Activated CD8-positive, alpha-beta memory T cell treated with anti-CD3 and anti-CD28 coated beads, Interleukin-2, amount 50 U/mL, for 4 hours (primary cell): Measurements from ENCODE around the gene PSORS1C1.
"Not testable (repeated sequence)": the region's sequence is repeated elsewhere in the genome, so short reads cannot be mapped to it uniquely, and the experiment has no call there.

Experiments used
- DNase-seq: peaks from one replicate; pipeline ENCODE4 v3.0.0-alpha.2; 2020

Gene PSORS1C1, protein sequence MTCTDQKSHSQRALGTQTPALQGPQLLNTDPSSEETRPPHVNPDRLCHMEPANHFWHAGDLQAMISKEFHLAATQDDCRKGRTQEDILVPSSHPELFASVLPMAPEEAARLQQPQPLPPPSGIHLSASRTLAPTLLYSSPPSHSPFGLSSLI

DNA sequence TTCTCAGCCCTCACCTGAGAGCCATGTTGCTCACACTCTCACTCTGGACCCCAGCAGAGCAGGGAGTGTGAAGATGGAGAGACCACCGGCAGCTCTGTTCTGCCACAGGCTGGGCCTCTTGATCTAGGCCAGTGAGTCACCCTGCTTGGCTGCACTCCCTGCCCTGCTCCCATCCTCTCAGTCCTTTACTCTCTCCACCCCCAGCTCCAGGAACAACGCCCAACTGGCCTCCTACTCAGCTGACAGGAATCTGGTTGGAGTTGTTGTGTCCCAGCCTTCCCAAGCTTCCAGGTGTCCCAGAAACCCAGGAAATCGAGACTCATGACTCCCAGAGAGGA lies at the start of gene PSORS1C1:
PSORS1C1 (plus strand) TSS at position 260 of the 338 bp plus-strand sequence. CDS start 14,833 bp downstream, outside the sequence.
- no peak for DNase-seq

DNA sequence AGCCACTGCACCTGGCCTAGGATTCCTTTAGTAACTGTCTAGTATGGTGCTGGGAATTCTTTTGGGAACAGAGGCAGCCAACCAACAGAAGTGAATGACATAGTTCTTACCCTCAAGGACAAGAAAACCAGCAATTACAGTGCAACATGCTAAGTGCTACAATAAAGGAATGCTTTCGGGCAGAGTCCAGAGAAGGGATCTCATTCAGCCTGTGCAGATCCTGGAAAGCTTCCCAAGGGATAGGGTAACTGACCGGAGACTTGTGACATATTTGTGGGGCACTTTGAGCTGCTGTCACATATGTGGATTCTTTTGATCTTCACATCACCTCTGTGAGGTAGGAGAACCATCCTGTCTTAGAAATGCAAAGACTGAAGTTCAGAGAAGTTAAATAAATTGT lies 49.0 kb upstream of the PSORS1C1 start:
- DNase-seq = no peak

DNA sequence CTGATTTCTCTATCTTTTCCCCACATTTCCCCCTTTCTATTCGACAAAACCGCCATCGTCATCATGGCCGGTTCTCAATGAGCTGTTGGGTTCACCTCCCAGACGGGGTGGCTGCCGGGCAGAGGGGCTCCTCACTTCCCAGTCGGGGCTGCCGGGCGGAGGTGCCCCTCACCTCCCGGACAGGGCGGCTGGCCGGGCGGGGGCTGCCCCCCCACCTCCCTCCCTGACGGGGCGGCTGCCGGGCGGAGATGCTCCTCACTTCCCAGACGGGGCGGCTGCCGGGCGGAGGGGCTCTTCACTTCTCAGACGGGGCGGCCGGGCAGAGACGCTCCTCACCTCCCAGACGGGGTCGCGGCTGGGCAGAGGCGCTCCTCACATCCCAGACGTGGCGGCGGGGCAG lies 47.6 kb upstream of the PSORS1C1 start:
- DNase-seq = not testable (repeated sequence)

DNA sequence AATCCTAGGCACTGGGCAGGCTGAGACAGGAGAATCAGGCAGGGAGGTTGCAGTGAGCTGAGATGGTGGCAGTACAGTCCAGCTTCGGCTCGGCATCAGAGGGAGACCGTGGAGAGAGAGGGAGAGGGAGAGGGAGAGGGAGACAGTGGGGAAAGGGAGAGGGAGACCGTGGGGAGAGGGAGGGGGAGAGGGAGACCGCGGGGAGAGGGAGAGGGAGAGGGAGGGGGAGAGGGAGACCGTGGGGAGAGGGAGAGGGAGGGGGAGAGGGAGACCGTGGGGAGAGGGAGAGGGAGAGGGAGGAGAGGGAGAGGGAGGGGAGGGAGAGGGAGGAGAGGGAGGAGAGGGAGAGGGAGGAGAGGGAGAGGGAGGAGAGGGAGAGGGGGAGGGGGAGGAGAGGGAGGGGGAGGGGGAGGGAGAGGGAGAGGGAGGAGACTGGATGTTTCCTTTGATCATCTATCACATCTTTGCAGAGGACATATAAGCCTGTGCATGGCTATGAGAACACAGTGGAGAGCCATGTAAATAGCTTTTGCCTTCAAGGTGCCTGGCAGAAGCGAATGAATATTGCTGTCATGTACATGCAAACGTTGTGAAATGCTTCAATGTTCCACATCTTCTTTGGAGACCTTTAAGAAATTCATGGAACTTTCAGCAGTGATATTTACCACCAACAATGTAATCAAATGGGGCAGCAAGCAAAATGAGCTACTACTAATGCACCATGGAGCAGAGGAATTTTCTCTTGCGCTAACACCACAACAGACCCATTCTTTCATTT lies 46.5 kb upstream of the PSORS1C1 start:
- not testable (repeated sequence) for DNase-seq

DNA sequence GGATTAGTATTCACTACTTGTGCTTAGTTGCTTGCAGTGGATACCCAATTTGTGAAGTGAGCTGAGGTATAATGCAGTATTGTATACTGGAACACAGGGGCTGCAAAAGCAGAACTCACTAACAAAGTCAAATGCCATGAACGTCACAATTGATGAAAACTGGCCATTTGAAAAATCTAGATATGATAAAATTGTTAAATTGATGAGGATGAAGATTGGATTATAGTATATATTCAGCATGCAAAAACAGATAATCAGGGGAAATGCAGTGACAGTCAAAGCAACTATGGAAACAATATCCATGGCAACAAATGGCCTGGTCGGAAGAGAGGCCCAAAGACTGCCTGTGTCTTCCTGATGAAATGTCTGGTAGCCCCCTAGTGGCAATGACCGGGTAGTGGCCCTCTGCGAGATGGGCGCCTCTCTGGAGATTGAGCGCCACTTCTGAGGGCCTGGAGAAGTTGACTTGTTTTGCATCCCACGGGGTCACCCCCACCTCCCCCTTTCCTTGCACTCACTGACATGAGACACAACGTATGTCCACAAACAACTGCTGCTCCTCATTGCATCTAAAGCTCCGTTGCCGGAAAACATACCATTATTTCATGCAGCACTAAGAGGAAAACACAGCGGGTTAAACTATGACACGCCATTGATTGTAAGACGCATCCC lies 45.8 kb upstream of the PSORS1C1 start:
- peak; percentile 68 for DNase-seq

DNA sequence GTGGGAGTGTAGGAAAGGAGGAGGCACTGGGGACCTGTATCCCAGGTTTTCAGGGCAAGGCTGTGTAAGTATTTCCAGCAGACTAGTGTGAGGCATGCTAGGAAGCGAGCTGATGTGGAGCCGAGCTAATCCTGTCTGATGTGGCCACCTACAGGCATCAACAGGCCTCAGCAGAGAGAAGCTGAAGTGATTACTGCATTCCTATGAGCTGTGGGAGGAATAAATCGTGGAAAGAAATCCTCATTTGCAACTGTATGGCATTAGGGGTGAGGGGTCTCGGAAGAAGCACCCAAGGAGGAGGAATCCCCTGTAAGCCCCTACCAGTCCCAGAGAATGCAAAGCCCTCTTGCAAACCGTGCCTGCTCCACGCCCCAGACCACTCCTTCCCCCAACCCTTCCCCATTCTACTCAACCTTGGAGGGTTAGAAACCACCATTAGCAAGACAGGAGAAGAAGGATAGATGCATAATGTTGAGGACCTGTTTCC lies 43.8 kb upstream of the PSORS1C1 start:
- DNase-seq = no peak

DNA sequence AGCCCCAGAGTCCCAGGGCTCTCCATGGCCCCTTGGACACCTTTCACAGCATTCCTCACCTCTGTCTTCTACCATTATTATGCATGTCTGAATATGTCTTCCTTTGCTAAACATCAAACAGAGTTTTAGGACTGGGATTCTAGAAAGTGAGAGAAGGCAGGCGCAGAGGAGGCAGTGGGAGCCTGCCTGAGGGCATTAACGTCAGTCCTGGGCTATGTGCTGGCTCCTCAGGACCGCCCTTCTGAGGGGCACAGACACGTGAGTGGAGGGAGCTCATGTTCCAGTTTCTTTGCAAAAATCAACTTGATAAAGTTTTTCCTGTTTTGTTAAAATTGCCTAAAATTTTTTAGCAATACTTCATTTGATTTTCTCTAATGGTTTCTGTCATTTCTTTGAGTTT lies 40.2 kb upstream of the PSORS1C1 start:
- DNase-seq = no peak

DNA sequence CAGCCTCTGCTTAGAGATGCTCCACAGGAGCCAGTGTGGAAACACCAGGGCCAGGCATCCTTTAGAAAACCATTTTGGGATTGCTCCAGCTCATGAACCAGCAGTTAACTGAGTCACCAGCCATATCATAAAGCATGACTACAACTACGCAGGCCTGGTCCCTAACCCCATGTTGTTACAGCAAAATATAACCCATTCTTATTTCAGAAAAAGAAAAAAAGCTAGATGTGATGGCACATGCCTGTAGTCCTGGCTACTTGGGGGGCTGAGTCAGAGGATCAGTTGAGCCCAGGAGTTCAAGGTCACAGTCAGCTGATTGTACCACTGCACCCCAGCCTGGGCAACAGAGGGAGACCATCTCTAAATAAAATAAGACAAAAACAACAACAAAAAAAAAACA lies 39.1 kb upstream of the PSORS1C1 start:
- DNase-seq = no peak

DNA sequence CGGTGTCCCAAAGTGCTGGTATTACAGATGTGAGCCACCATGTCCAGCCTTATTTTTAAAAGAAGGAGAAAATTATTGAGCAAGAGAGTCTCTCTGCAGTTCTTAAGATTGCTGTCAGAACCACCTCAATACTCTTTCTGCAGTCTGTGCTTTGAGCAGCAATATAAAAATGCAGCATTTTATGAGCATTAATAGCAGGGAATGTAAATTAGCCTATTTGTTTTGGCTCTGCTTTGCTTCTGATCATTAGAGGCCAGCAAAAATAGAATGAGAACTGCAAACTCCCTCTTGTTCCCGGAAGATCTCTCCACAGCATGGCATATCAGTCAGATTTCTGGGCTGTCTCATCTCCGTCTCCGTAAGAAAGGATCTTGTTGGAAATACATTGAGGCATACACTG lies 38.0 kb upstream of the PSORS1C1 start:
- DNase-seq = no peak

DNA sequence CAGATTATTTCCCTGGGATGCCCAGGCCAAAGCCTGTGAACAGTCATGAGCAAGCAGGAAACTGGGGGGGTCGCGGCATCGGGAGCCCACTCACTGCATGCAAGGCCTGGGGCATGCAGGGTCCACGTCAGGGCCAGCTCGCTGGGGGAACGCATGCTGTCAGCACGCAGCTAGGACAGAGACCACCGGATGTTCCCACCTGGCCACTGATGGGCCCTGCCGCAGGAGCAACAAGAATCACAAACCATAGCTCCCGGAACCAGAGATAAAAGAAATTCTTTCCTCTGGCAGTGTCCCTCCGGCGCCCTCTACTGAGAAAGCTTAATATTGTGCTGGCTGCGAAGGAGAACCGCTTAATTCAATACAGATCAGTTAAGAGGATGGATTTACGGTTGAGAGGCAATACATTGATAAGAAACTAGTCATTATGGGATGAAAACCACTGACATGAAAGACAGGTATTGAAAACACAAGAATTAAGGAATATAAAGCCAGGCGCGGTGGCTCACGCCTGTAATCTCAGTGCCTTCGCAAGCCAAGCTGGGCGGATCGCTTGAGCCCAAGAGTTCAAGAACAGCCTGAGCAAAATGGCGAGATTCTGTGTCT lies 34.8 kb upstream of the PSORS1C1 start:
- peak; percentile 65 for DNase-seq

DNA sequence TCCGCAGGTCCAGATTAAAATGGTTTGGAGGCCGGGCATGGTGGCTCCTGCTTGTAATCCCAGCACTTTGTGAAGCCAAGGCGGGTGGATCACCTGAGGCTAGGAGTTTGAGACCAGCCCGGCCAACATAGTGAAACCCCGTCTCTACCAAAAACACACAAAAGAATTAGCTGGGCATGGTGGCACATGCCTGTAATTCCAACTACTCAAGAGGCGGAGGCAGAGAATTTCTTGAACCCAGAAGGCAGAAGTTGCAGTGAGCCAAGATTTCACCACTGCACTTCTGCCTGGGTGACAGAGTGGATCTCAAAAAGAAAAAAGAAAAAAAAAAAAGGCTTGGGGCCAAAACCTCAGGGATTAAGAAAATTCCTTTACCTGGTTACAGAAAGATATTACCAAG lies 32.7 kb upstream of the PSORS1C1 start:
- no peak for DNase-seq

DNA sequence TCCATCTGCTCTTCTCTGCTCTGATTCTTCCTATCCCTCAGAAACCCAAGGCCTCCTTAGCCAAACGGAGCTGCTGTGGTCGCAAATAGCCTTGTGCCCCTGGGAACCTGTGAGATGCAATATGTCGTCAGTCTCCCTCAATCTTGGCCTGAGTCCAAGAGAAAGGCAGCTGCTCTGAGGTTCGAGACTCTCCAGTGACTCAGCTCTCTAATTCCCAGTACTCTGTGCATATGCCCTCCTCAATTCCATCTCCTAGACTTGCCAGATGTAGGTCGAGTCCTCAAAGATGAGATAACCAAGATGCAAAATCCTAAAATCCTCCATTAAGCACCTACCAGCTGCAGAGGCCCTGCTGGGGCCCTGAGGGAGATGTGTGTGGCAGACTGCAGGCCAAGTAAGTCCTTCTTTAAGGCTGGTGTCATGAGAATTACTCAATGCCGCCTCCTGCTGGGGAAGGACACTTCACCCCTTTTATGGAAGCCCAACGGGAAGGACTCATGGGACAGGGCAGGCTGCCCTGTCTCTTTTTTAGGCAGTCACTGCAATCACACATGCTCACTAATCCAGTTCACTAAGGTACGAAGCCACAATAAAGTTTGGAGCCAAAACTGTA lies 30.8 kb upstream of the PSORS1C1 start:
- DNase-seq = peak; percentile 23

DNA sequence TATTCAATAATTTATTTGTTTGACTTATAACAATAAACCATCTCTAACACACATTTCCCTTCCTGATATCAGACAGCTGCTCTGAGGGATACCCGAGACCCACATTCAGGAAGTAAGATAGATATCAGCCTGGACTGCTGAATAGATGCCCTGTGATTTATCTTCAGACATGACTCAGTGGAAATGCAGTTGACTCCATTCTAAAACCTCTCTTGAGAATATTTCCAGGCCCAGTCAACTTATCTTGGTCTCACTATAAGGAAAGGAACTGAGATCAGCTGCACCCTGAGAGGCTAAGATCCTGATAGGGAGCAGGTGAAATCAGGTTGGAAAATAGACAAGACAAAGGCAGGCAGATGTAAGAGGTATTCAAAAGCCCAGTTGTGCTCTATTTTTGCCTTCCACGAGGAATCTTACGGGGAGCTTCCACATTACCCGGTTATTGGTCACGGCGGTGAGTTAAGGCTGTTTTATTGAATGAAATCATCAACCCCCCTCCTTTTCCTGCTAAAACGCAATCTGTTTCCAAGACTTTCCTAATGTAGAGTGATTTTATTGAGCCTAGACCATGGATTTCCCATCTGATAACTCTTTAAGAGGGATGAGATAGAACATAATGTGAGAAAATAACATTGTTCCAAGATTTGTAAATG lies 27.7 kb upstream of the PSORS1C1 start:
- no peak for DNase-seq

DNA sequence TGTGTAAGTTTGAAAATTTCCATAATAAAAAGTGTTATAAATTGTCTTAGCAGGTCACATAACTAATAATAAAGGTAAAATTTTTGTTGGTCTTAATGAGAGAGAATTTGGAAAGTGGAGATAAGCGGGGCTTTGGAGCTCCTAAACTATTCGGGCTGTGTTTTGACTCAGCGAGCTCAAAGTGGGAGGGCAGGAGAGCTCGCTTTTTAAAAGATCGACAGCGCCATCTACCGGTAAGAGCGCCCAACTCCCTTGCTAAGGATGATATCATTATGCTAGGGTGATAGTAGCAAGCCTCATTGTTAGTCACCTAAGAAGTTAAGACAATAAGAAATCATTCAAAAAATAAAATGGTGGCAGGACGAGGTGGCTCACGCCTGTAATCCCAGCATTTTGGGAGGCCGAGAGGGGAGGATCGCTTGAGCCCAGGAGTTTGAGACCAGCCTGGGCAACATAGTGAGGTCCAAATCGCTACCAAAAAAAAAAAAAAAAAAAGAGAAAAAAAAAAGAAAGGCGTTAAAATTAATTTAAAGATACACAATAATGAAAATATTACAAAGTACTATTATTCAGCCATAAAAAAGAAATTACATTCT lies 27.0 kb upstream of the PSORS1C1 start:
- DNase-seq = peak; percentile 89

DNA sequence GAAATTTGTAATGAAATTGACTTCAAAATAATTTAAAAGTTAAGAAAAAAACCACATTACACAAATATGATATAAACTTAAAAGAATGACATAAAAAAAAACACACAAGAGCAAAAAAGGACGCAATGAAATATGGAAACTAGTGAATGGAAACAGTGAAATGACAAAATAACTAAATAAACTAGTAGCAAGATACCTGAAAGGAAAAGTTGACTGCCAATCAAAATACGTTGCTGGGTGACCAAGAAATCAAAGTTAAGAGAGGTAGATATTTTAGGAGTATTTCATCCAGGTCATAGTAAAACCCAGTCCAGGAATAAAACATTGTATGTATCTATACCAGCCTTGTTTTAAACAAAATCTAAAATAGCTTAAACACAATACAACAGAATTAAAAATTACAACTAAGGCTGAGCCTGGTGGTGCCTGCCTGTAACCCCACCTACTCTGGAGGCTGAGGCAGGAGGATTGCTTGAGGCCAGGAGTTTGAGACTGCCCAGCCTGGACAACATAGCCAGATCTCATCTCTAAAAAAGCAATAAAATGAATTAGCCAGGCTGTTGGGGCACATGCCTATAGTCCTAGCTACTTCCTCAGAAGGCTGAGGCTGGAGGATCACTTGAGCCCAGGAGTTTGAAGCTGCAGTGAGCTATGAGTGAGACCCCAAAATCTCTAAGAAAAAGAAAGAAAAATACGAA lies 24.2 kb upstream of the PSORS1C1 start:
- no peak for DNase-seq

DNA sequence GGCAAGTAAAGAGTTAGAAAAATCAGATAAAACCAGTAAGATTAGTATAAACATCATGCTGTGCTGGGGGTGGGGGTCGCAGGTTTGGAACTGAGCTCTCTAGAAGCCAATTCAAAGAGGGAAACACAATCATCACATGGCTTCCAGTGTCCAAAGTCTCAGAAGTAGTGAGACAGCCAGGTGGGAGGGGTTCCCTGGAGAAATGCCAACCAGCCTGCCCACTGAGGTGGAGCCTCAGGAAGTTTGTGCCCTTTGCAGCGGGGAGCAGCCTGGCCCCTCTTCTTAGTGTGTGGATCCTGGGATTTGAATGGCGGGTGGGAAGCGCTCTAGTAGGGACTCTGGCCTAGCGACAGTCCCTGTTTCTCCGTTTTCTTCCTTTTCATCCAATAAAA lies 23.6 kb upstream of the PSORS1C1 start:
- DNase-seq = no peak

DNA sequence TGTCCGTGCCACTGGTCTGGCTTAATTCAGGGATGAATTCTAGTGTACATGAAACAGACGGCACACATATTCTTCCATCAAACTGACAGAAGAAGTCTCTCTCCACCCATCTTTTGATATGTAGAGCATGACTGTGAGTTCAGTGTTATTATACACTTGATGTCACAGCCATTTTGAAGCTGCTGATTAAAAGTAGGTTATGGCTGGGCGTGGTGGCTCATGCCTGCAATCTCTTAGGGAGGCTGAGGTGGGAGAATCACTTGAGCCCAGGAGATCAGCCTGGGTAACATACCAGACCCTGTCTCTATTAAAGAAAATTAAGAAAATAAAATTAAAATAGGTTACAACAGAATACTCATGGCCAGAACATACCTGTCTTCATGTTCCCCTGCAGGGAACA lies 22.9 kb upstream of the PSORS1C1 start:
- no peak for DNase-seq

DNA sequence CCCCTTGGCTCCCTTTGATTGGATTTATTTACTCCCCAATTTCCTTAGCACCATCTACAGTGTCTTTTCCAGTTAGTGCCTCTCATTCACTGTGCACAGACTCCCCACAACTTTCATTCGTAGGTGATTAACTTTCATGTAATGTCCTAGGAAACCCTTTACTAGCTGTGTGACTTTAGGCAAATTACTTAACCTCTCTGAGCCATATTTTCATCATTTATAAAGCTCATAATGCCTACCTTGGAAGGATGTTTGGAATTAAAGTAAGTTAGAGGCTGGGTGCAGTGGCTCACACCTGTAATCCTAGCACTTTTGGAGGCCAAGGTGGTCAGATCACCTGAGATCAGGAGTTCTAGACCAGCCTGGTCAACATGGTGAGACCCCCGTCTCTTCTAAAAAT lies 22.4 kb upstream of the PSORS1C1 start:
- DNase-seq = no peak

DNA sequence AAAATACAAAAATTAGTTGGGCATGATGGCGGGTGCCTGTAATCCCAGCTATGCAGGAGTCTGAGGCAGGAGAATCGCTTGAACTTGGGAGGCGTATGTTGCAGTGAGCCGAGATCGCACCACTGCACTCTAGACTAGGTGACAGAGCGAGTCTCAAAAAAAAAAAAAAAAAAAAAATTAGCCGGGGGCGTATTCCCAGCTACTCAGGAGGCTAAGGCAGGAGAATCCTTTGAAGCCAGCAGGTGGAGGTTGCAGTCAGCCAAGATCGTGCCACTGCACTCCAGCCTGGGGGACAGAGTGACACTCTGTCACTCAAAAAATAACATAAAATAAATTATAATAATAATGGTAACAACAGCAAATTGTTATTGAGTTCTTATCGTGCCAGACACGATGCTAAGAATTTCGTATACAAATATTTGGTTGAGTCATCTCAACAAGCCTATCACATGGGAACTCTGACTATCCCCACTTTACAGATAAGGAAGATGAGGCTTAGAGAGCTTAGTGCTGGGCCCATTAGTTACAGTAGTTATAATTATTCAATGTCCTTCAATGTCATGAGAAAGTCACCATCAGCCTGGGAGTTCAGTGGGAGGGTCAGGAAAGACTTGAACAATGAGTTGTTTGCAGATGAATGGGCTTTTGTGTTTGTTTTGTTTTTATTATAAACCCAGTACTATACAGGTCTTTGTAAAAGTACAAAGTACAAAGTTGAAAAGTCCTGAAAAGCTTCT lies 21.7 kb upstream of the PSORS1C1 start:
- DNase-seq = no peak

DNA sequence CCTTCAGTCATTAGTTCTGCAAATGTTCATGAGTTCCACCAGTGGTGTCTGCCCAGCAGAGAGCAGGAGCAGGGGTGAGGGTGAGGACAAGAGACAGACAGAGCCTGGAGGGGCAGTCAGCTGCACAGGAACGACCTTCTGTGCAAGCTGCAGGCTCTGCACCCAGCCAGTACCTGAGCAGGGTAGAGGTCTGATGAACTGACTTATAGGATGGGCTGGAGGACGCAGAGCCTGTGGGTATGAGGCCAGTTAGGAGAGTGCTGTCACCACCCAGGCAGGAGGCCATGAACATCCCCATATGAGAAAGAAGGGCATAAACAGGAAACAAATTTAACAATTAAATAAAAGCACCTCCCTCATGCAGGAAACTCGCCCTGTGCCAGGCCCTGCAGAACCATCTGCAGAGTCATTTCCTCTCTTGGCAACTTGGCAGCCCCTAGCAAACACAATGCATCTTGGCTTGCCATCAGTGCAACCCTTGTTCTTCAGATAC lies 20.2 kb upstream of the PSORS1C1 start:
- DNase-seq = peak; percentile 23

DNA sequence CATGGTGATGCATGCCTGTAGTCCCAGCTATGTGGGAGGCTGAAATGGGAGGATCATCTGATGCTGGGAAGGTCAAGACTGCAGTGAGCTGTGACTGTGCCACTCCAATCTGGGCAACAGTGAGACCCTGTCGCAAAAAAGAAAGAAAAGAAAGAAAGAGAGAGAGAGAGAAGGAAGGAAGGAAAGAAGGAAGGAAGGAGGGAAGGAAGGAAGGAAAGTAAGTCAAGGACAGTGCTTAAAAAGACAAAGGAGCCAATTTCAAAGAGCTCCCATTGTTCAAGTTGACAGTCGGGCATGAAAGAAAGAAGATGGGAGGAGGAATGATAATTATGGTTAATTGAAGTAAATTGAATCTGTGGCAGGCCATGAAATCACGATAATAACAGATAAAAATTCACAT lies 18.4 kb upstream of the PSORS1C1 start:
- DNase-seq = no peak
